ENCODE data around the gene MMP25. TPM values are rescaled to one million over a fixed set of nuclear protein-coding genes. Genes with fewer than 3 reads are reported as not detected.
A peak's percentile ranks its signal among the peaks of the same experiment; 100 is the strongest.
"Not testable (repeated sequence)": the region's sequence is repeated elsewhere in the genome, so short reads cannot be mapped to it uniquely, and the experiment has no call there.

Gene MMP25
- total and polyA plus RNA-seq, 2 donors (not counting 1 experiment from before 2014, with no cell fraction given), result 0.12 to 0.22 TPM

GRCh38 chr16:3075946-3076345 lies 29.6 kb downstream of the MMP25 start:
- H3K9ac ChIP-seq (ENCODE audit: low read length); DNase-seq; H3K27me3 ChIP-seq (replicated peaks in 1 of 4; ENCODE audit: control extremely low read depth in 1 of 4, control insufficient read depth in 3 of 4, insufficient read depth in 4 of 4, low read length in 3 of 4); H3K4me3 ChIP-seq (ENCODE audit: control extremely low read depth in 1 of 5, extremely low read depth in 1 of 5, insufficient read depth in 1 of 5, low read depth in 2 of 5, low read length in 4 of 5); H3K36me3 ChIP-seq (replicated peaks in 1 of 2; ENCODE audit: control extremely low read depth in 1 of 2, control insufficient read depth in 1 of 2, extremely low read depth in 1 of 2, insufficient read depth in 2 of 2, low read length in 1 of 2); H3K79me2 ChIP-seq (ENCODE audit: control insufficient read depth, insufficient read depth, low read length); POLR2A ChIA-PET; H2AFZ ChIP-seq (ENCODE audit: insufficient read depth, low read depth, low read length, poor library complexity, severe bottlenecking); H3K27me3 Mint-ChIP-seq; H3K9me3 Mint-ChIP-seq (ENCODE audit: insufficient read depth); H4K20me1 ChIP-seq (ENCODE audit: control insufficient read depth, insufficient read depth, low read length, poor library complexity, severe bottlenecking); H3K27ac ChIP-seq (ENCODE audit: low read length in 2 of 2); ATAC-seq (ENCODE audit: low read depth); H3K4me3 Mint-ChIP-seq: not testable (repeated sequence)
- Mint-ChIP-seq H3K4me1 (peaks cover 55% of the 10 kb centered on the region), H3K27ac (peak overlapping the region; percentile 51)
- Histone ChIP-seq H3K9me3 (ENCODE audit: control extremely low read depth in 1 of 3, control insufficient read depth in 2 of 3, insufficient read depth in 1 of 3, low read length in 2 of 3) (peaks cover 0 to 17% (median 7%) of the 10 kb centered on the region in 3 donors), H3K4me2 (replicated peaks; ENCODE audit: low read depth, low read length, poor library complexity, severe bottlenecking) (peak overlapping the region; percentile 69), H3K4me1 (ENCODE audit: control insufficient read depth in 2 of 2, insufficient read depth in 2 of 2, low read length in 2 of 2) (peaks cover 39 to 41% of the 10 kb centered on the region in 2 donors)
- intact Hi-C loops (cut with micrococcal nuclease), result loop anchor here (2.0 kb wide), 2 partner anchors 17 to 21 kb away; no protein-coding TSS in a partner anchor
- 93% methylated on average over 5 of the region's 6 CpGs for WGBS (ENCODE audit: insufficient coverage)
- CTCF ChIA-PET, result interaction anchor here (0.6 to 6.1 kb wide), 6 partner anchors 17 to 525 kb away, joined by 3 to 35 read pairs (median 18); partner anchors contain the start of gene ZSCAN10

GRCh38 chr16:3076577-3076976 lies 30.2 kb downstream of the MMP25 start:
- H2AFZ ChIP-seq (ENCODE audit: insufficient read depth, low read depth, low read length, poor library complexity, severe bottlenecking), result no peak overlapping the region
- DNase-seq (no peak), ATAC-seq (ENCODE audit: low read depth) (no peak)
- H3K79me2 ChIP-seq (ENCODE audit: control insufficient read depth, insufficient read depth, low read length), result peaks cover 3% of the 10 kb centered on the region
- 86% methylated on average over 3 of the region's 6 CpGs for WGBS (ENCODE audit: insufficient coverage)
- intact Hi-C loops (cut with micrococcal nuclease), result loop anchor here (2.0 kb wide), 2 partner anchors 18 to 20 kb away; no protein-coding TSS in a partner anchor
- no peak overlapping the region for H3K27ac ChIP-seq (ENCODE audit: low read length in 2 of 2)
- POLR2A ChIA-PET, result no interaction called here
- H3K4me2 ChIP-seq (replicated peaks; ENCODE audit: low read depth, low read length, poor library complexity, severe bottlenecking), result peak overlapping the region; percentile 69
- peaks cover 39 to 41% of the 10 kb centered on the region in 2 donors for H3K4me1 ChIP-seq (ENCODE audit: control insufficient read depth in 2 of 2, insufficient read depth in 2 of 2, low read length in 2 of 2)
- peaks cover 0 to 17% (median 7%) of the 10 kb centered on the region in 3 donors for H3K9me3 ChIP-seq (ENCODE audit: control extremely low read depth in 1 of 3, control insufficient read depth in 2 of 3, insufficient read depth in 1 of 3, low read length in 2 of 3)
- TF ChIP-seq EZH2 (IDR thresholded peaks at IDR 0.05; ENCODE audit: borderline replicate concordance, insufficient read depth, low read depth, low read length, poor library complexity, severe bottlenecking), result no peak
- no peak for TF ChIP-seq CTCF (IDR thresholded peaks at IDR 0.05)
- no peaks in the 10 kb centered on the region for H4K20me1 ChIP-seq (ENCODE audit: control insufficient read depth, insufficient read depth, low read length, poor library complexity, severe bottlenecking)
- H3K27me3 Mint-ChIP-seq, result no peaks in the 10 kb centered on the region
- no peaks in the 10 kb centered on the region for H3K9me3 Mint-ChIP-seq (ENCODE audit: insufficient read depth)
- peak overlapping the region; percentile 75 for H3K4me3 Mint-ChIP-seq
- CTCF ChIA-PET, result interaction anchor here (0.6 to 6.1 kb wide), 9 partner anchors 11 to 561 kb away, joined by 3 to 35 read pairs (median 5); partner anchors contain the start of genes ZNF213 and ZSCAN10
- peak overlapping the region; percentile 88 for H3K27ac Mint-ChIP-seq
- no peaks in the 10 kb centered on the region for H3K36me3 ChIP-seq (replicated peaks in 1 of 2; ENCODE audit: control extremely low read depth in 1 of 2, control insufficient read depth in 1 of 2, extremely low read depth in 1 of 2, insufficient read depth in 2 of 2, low read length in 1 of 2)
- H3K4me3 ChIP-seq (ENCODE audit: control extremely low read depth in 1 of 5, extremely low read depth in 1 of 5, insufficient read depth in 1 of 5, low read depth in 2 of 5, low read length in 4 of 5), result no peak overlapping the region
- H3K27me3 ChIP-seq (replicated peaks in 1 of 4; ENCODE audit: control extremely low read depth in 1 of 4, control insufficient read depth in 3 of 4, insufficient read depth in 4 of 4, low read length in 3 of 4), result no peaks in the 10 kb centered on the region
- no peak overlapping the region for H3K9ac ChIP-seq (ENCODE audit: low read length)
- H3K4me1 Mint-ChIP-seq, result peaks cover 53% of the 10 kb centered on the region
